Esophagus squamous epithelium (tissue), 4 donors: ENCODE measurements around the gene TNNT1.

Experiments used
- POLR2A ChIP-seq, 4 donors: fragments of 450-650 bp; IDR thresholded peaks; one replicate each; pipeline ENCODE4 v1.6.1; 2017; ENCODE audit warnings: antibody characterized with exemption in 4 of 4, mild to moderate bottlenecking in 4 of 4, moderate library complexity in 3 of 4
- TF ChIP-seq, protein P1 (sequence below), 6 experiments: fragments of 450-650 bp in 4 of 6; fragments of 200-600 bp in 2 of 6; sonication (generic) in 2 of 6; IDR thresholded peaks; one replicate each; pipeline ENCODE4 v1.5.1; 2016 to 2019; ENCODE audit warnings: antibody characterized with exemption in 6 of 6, mild to moderate bottlenecking in 4 of 6, moderate library complexity in 4 of 6

- no peak for TF ChIP-seq POLR2A (IDR thresholded peaks at IDR 0.05)
- TF ChIP-seq, protein P1, sequence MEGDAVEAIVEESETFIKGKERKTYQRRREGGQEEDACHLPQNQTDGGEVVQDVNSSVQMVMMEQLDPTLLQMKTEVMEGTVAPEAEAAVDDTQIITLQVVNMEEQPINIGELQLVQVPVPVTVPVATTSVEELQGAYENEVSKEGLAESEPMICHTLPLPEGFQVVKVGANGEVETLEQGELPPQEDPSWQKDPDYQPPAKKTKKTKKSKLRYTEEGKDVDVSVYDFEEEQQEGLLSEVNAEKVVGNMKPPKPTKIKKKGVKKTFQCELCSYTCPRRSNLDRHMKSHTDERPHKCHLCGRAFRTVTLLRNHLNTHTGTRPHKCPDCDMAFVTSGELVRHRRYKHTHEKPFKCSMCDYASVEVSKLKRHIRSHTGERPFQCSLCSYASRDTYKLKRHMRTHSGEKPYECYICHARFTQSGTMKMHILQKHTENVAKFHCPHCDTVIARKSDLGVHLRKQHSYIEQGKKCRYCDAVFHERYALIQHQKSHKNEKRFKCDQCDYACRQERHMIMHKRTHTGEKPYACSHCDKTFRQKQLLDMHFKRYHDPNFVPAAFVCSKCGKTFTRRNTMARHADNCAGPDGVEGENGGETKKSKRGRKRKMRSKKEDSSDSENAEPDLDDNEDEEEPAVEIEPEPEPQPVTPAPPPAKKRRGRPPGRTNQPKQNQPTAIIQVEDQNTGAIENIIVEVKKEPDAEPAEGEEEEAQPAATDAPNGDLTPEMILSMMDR (IDR thresholded peaks at IDR 0.05), result no peak
These were observed 42.4 kb downstream of the TNNT1 start for GRCh38 chr19:55106591-55106990.
